Measurements from ENCODE around the gene PTAR1.
"Not testable (repeated sequence)": the region's sequence is repeated elsewhere in the genome, so short reads cannot be mapped to it uniquely, and the experiment has no call there.

PTAR1 gene

DNA sequence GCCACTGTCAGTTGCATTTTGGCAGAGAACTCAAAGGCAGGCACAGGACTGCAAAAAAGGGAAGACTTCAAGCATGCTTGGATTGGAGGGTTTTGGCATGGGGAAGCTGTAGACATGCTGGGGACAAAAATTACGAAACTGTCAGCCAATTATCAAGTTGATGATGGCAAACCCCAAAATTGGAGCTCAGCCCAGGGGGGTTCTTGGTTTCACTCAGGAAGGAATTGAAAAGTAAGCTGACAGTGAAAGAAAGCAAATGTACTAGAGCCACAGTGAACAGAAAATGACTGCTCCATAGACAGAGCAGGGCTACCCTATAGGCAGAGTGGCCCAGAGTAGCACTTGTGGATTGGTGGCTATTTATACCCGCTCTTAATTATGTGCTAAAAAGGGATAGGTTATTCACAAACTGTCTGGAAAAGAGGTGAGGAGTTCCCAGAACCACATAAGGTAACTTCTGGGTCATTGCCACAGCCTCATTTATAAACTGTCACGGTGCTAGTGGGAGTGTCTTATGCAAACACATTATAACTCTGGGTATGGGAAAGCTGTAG lies 46.2 kb upstream of the PTAR1 start:
- Histone ChIP-seq H3K27ac (replicated peaks) (no peak overlapping the region; the same call in 1 of the 2 replicates), H3K4me3 (replicated peaks; ENCODE audit: insufficient read depth, low read length) (no peak overlapping the region), H3K27me3 (ENCODE audit: insufficient read depth, poor library complexity, severe bottlenecking) (no peaks in the 10 kb centered on the region)
- peak; percentile 18 to 68 for DNase-seq (ENCODE audit: low read depth in 1 of 2, low spot score in 1 of 2)
- no peak for TF ChIP-seq CTCF (IDR thresholded peaks at IDR 0.05; ENCODE audit: insufficient read depth, low read length)
- TF ChIP-seq SPI1 (IDR thresholded peaks at IDR 0.05; ENCODE audit: borderline replicate concordance, low read depth), result peak; percentile 35; the same call in 1 of the 2 replicates

GRCh38 chr9:69801989-69802388 lies 42.2 kb upstream of the PTAR1 start:
- Histone ChIP-seq H3K4me3 (replicated peaks; ENCODE audit: insufficient read depth, low read length) (no peak overlapping the region), H3K27me3 (ENCODE audit: insufficient read depth, poor library complexity, severe bottlenecking) (no peaks in the 10 kb centered on the region), H3K27ac (replicated peaks) (no peak overlapping the region)
- no peak for DNase-seq (ENCODE audit: low read depth in 1 of 2, low spot score in 1 of 2)
- TF ChIP-seq CTCF (IDR thresholded peaks at IDR 0.05; ENCODE audit: insufficient read depth, low read length), result no peak
- TF ChIP-seq POLR2AphosphoS5 (IDR thresholded peaks at IDR 0.05; ENCODE audit: low read depth), result no peak
- no peak for TF ChIP-seq GABPA (IDR thresholded peaks at IDR 0.05; ENCODE audit: low read depth)
- TF ChIP-seq SPI1 (IDR thresholded peaks at IDR 0.05; ENCODE audit: borderline replicate concordance, low read depth), result no peak
- TF ChIP-seq, protein P1, sequence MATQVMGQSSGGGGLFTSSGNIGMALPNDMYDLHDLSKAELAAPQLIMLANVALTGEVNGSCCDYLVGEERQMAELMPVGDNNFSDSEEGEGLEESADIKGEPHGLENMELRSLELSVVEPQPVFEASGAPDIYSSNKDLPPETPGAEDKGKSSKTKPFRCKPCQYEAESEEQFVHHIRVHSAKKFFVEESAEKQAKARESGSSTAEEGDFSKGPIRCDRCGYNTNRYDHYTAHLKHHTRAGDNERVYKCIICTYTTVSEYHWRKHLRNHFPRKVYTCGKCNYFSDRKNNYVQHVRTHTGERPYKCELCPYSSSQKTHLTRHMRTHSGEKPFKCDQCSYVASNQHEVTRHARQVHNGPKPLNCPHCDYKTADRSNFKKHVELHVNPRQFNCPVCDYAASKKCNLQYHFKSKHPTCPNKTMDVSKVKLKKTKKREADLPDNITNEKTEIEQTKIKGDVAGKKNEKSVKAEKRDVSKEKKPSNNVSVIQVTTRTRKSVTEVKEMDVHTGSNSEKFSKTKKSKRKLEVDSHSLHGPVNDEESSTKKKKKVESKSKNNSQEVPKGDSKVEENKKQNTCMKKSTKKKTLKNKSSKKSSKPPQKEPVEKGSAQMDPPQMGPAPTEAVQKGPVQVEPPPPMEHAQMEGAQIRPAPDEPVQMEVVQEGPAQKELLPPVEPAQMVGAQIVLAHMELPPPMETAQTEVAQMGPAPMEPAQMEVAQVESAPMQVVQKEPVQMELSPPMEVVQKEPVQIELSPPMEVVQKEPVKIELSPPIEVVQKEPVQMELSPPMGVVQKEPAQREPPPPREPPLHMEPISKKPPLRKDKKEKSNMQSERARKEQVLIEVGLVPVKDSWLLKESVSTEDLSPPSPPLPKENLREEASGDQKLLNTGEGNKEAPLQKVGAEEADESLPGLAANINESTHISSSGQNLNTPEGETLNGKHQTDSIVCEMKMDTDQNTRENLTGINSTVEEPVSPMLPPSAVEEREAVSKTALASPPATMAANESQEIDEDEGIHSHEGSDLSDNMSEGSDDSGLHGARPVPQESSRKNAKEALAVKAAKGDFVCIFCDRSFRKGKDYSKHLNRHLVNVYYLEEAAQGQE (IDR thresholded peaks at IDR 0.05; ENCODE audit: insufficient replicate concordance, low read depth), result no peak

GRCh38 chr9:69800027-69800426 lies 40.2 kb upstream of the PTAR1 start:
- H3K27ac ChIP-seq (replicated peaks), result not testable (repeated sequence)

GRCh38 chr9:69799521-69799920 lies 39.7 kb upstream of the PTAR1 start:
- not testable (repeated sequence) for DNase-seq (ENCODE audit: low read depth in 1 of 2, low spot score in 1 of 2); H3K27me3 ChIP-seq (ENCODE audit: insufficient read depth, poor library complexity, severe bottlenecking); H3K4me3 ChIP-seq (replicated peaks; ENCODE audit: insufficient read depth, low read length); H3K27ac ChIP-seq (replicated peaks)

More at GRCh38 chr9:69800027-69800426, 40.2 kb upstream of the PTAR1 start:
- H3K27me3 ChIP-seq (ENCODE audit: insufficient read depth, poor library complexity, severe bottlenecking); H3K4me3 ChIP-seq (replicated peaks; ENCODE audit: insufficient read depth, low read length); DNase-seq (ENCODE audit: low read depth in 1 of 2, low spot score in 1 of 2): not testable (repeated sequence)

DNA sequence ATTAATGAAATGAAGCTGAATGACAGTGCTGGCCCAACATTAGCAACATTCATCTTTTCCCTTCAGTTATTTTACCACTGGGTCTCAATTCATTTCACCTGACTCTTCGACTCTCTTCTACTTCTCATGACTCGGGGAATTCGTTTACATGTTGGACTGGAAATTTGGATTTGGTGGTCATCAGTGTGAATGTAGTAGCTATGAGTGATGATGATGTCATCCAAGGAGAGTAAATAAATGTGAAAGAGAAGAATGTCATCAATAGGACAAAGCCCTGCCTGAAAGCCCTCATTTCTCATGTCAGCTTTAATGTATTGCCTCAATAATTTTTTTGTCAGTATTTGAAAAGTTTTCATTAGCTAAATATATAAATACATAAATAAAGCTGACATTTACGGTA lies 38.9 kb upstream of the PTAR1 start:
- no peaks in the 10 kb centered on the region for H3K27me3 ChIP-seq (ENCODE audit: insufficient read depth, poor library complexity, severe bottlenecking)
- no peak overlapping the region for H3K27ac ChIP-seq (replicated peaks)
- no peak for DNase-seq (ENCODE audit: low read depth in 1 of 2, low spot score in 1 of 2)
- TF ChIP-seq CTCF (IDR thresholded peaks at IDR 0.05; ENCODE audit: insufficient read depth, low read length) (no peak), GABPA (IDR thresholded peaks at IDR 0.05; ENCODE audit: low read depth) (no peak), SPI1 (IDR thresholded peaks at IDR 0.05; ENCODE audit: borderline replicate concordance, low read depth) (no peak), POLR2AphosphoS5 (IDR thresholded peaks at IDR 0.05; ENCODE audit: low read depth) (no peak)
- TF ChIP-seq, protein P1 (IDR thresholded peaks at IDR 0.05; ENCODE audit: insufficient replicate concordance, low read depth), result no peak
- no peak overlapping the region for H3K4me3 ChIP-seq (replicated peaks; ENCODE audit: insufficient read depth, low read length)
